Fibroblast of villous mesenchyme (primary cell): ENCODE measurements around the gene RBBP6. TPM values are rescaled to one million over a fixed set of nuclear protein-coding genes. Genes with fewer than 3 reads are reported as not detected.

Source experiments
- DNase-seq: peaks from one replicate; pipeline ENCODE4 v3.0.0-alpha.2; 2010; ENCODE audit warnings: low read depth
- H3K4me3 ChIP-seq: 2 replicates; pipeline ENCODE4 v1.5.1; 2011; ENCODE audit warnings: low read depth, mild to moderate bottlenecking, low read length
- total RNA-seq: library from RNA; depleted of rRNA; stranded (reverse); fragments of >200 nt; gene quantifications from 2 replicates; pipeline ENCODE4 v1.2.3, GENCODE V29; 2012
- TF ChIP-seq, protein P1 (sequence below): IDR thresholded peaks from 2 replicates; pipeline ENCODE4 v1.5.1; 2012; ENCODE audit warnings: low read depth, mild to moderate bottlenecking, low read length; ENCODE audit not compliant: insufficient read depth

RBBP6 gene
- total RNA-seq, 1 donor, result 31.1 TPM

DNA sequence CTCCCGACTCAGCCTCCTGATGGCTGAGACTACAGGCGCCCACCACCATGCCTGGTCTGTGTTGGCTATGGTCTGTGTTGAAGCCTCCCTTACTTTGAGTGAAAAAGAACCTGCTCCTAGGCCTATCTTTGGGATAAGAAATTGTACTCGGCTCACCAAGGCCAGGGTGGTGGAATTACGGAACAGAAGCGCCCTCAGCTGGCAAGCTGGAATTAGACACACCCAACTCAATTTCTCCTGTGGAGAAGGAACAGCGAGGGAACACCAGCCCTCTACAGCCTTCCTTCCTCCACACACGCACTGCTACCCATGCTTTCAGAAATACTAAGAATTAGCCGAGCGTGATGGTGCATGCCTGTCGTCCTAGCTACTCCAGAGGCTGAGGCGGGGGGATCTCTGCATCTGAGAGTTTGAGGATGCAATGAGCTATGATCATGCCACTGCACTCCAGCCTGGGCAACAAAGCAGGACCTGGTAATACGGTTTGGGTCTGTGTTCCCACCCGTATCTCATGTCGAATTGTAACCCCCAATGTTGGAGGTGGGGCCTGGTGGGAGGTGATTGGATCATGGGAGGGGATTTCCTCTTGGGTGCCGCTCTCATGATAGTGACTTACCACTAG is 40.1 kb upstream of the RBBP6 start:
- TF ChIP-seq, protein P1, sequence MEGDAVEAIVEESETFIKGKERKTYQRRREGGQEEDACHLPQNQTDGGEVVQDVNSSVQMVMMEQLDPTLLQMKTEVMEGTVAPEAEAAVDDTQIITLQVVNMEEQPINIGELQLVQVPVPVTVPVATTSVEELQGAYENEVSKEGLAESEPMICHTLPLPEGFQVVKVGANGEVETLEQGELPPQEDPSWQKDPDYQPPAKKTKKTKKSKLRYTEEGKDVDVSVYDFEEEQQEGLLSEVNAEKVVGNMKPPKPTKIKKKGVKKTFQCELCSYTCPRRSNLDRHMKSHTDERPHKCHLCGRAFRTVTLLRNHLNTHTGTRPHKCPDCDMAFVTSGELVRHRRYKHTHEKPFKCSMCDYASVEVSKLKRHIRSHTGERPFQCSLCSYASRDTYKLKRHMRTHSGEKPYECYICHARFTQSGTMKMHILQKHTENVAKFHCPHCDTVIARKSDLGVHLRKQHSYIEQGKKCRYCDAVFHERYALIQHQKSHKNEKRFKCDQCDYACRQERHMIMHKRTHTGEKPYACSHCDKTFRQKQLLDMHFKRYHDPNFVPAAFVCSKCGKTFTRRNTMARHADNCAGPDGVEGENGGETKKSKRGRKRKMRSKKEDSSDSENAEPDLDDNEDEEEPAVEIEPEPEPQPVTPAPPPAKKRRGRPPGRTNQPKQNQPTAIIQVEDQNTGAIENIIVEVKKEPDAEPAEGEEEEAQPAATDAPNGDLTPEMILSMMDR, result peak; percentile 50
- H3K4me3 ChIP-seq, result no peak overlapping the region
- peak; percentile 19 for DNase-seq

DNA sequence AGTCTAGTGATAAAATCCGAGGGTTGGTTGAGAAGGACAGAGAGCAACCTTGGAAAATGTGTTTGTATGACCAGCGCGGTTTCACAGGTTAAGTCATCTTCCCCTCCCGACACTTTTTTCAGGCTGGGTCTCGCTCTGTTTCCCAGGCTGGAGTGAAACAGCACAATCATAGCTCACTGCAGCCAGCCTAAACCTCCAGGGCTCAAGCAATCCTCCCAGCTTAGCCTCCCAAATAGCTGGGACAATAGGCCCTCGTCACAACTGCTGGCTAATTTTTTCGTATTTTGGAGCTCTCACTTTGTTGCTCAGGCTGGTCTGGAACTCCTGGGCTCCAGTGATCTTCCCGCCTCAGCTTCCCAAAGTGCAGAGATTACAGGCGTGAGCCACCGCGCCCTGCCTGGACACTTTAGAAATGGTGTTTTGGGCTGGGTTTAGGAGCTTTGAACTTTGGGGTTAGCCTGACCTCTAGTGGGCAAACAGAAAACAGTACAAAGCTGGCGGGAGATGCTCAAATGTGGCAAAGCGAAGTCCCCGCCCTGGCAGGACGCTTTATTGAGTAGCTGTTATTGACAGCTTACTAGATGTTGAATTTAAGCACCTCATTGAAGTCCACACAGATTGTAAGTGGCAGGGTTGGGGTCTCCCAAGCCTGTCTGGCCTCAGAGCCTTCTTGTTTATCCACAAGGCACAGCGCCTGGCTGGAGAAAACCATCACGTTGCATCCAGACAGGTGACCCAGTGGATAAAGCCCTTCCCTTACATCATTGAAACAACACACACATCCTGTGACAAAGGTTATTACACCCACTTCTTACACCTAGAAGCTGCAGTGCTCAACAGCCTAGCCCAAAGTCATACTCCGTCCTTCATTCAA is 34.7 kb upstream of the RBBP6 start:
- no peak overlapping the region for H3K4me3 ChIP-seq
- TF ChIP-seq, protein P1, result peak; percentile 76
- peak; percentile 66 for DNase-seq

DNA sequence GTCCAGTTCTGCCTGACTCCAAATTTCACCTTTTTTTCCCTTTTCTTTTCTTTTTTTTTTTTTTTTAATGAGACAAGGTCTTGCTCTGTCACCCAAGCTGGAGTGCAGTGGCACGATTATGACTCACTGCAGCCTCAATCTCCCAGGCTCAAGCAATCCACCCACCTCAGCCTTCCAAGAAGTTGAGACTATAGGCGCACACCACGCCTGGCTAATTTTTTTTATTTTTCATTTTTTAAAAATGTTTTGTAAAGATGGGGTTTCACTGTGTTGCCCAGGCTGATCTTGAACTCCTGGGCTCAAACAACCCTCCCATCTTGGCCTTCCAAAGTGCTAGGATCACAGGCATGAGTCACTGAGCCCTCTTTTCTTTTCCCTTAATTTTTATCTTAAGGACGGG is 33.4 kb upstream of the RBBP6 start:
- TF ChIP-seq, protein P1, result no peak
- H3K4me3 ChIP-seq, result no peak overlapping the region
- DNase-seq, result no peak

DNA sequence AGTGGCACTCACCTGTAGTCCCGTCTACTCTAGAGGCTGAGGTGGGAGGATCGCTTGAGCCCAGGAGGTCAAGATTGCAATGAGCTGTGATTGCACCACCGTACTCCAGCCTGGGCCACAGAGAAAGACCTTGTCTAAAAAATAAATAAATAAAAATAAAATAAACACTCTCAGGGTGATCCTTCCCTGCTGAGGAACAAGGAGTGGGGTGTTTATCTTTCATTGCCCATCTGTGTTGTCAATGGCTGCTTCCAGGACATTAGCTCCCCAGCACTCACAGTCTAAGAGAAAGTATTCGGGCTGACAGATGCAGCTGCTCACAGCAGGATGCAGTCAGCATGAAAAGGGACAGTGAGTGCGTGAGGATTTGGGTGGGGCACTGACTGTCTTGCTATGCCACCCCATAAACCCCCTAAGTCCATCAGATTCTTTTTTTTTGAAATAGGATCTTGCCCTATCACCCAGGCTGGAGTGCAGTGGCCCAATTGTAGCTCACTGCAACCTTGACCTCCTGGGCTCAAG is 31.3 kb upstream of the RBBP6 start:
- H3K4me3 ChIP-seq, result no peak overlapping the region
- DNase-seq, result no peak
- TF ChIP-seq, protein P1, result no peak

DNA sequence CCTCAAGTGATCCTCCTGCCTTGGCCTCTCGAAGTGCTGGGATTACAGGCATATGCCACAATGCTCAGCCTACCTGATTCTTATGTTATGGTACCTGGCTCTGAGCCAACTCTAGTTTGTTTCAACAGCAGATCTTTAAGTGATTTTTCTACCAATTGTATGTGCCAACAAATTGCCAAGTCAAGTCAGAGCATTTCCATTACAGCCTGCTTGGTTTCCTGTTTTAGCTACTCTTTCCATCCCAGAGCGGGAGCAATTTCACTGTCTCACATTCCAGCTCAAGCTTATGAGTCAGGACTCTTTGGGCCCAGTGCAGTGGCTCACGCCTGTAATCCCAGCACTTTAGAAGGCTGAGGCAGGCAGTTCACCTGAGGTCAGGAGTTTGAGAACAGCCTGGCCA is 30.8 kb upstream of the RBBP6 start:
- H3K4me3 ChIP-seq, result no peak overlapping the region
- TF ChIP-seq, protein P1, result no peak
- peak; percentile 57 for DNase-seq

DNA sequence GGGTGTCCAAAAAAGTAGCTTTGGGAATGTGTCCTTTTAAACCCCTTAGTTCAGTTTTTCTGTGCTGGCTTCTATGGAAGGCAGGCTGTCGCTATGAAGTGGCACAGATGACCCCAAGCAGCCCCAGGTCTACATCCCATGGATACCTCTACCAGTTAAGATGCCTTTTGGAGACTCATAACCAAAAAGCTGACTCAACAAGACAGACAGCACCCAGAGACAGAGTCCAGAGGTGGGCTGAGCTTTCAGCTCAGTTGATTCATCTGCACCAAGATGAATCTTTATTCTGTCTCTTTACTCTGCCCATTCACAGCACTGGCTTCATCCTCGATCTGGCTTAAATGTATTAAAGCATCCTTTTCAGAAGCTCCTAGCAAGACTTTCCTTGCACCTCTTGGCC is 29.8 kb upstream of the RBBP6 start:
- TF ChIP-seq, protein P1, result no peak
- H3K4me3 ChIP-seq, result no peak overlapping the region
- DNase-seq, result no peak
